ENCODE measurements around the gene SLC38A4.

DNA sequence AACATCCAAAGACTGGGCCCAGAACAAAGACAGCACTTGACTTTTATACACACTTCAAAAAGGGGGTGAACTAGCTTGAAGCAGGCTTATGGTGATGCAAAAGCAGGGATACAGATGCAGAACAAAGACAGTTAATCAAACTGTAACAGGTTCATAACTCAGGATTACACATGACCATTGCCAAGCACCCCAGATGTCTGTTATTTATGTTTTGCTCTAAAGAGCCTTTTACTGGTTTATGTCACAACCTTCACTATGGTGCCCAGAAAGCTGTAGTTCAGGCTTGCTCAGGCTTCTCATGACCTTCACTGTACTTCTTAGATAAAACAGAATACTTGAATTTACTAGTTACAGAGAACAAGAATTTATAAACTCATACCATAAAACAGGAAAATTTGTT, 31.7 kb upstream of the SLC38A4 start:
- TF ChIP-seq, protein P1, sequence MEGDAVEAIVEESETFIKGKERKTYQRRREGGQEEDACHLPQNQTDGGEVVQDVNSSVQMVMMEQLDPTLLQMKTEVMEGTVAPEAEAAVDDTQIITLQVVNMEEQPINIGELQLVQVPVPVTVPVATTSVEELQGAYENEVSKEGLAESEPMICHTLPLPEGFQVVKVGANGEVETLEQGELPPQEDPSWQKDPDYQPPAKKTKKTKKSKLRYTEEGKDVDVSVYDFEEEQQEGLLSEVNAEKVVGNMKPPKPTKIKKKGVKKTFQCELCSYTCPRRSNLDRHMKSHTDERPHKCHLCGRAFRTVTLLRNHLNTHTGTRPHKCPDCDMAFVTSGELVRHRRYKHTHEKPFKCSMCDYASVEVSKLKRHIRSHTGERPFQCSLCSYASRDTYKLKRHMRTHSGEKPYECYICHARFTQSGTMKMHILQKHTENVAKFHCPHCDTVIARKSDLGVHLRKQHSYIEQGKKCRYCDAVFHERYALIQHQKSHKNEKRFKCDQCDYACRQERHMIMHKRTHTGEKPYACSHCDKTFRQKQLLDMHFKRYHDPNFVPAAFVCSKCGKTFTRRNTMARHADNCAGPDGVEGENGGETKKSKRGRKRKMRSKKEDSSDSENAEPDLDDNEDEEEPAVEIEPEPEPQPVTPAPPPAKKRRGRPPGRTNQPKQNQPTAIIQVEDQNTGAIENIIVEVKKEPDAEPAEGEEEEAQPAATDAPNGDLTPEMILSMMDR (IDR thresholded peaks at IDR 0.05; ENCODE audit: low read length), result no peak
- TF ChIP-seq EZH2 (optimal IDR thresholded peaks at IDR 0.05; ENCODE audit: low read depth, low read length) (no peak), EZH2phosphoT487 (IDR thresholded peaks at IDR 0.05; ENCODE audit: low read length) (no peak)
